ENCODE measurements around the gene PCDHGB4.
"Not testable (repeated sequence)": the region's sequence is repeated elsewhere in the genome, so short reads cannot be mapped to it uniquely, and the experiment has no call there.

Gene PCDHGB4

DNA sequence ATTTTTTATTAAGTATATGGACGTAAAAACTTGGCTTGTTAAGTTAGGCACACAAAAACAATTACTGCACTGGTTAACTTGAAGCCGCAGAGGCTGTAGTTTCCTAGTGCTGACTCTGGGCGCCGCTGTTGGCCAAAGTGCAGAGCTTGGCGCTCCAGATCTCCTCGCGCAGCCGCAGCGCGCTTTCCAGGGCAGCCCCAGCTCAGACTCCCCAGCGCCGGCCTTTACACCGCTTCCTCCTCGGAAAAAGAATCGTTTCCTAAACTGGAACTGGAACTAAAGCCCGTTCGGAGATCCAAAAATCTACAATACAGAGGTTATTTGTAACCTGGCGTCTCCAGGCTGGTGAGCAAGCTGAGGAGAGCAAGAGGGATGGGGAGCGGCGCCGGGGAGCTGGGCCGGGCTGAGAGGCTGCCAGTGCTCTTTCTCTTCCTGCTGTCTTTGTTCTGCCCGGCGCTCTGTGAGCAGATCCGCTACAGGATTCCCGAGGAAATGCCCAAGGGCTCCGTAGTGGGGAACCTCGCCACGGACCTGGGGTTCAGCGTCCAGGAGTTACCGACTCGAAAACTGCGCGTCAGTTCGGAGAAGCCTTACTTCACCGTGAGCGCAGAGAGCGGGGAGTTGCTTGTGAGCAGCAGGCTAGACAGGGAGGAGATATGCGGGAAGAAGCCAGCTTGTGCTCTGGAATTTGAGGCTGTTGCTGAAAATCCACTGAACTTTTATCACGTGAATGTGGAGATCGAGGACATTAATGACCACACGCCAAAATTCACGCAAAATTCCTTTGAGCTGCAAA is 10.5 kb downstream of the PCDHGB4 start, which contains the start of gene PCDHGB5:
Gene PCDHGB5, plus strand, starts transcription at position 192 of the 796 bp plus-strand sequence. Its CDS starts 181 bp downstream, at position 373.
- not testable (repeated sequence) for DNase-seq (ENCODE audit: low read depth in 2 of 2, low spot score in 1 of 2)

- no peak for DNase-seq (ENCODE audit: low read depth in 2 of 2, low spot score in 1 of 2)
These were observed 11.1 kb downstream of the PCDHGB4 start for GRCh38 chr5:141398608-141399007.

DNA sequence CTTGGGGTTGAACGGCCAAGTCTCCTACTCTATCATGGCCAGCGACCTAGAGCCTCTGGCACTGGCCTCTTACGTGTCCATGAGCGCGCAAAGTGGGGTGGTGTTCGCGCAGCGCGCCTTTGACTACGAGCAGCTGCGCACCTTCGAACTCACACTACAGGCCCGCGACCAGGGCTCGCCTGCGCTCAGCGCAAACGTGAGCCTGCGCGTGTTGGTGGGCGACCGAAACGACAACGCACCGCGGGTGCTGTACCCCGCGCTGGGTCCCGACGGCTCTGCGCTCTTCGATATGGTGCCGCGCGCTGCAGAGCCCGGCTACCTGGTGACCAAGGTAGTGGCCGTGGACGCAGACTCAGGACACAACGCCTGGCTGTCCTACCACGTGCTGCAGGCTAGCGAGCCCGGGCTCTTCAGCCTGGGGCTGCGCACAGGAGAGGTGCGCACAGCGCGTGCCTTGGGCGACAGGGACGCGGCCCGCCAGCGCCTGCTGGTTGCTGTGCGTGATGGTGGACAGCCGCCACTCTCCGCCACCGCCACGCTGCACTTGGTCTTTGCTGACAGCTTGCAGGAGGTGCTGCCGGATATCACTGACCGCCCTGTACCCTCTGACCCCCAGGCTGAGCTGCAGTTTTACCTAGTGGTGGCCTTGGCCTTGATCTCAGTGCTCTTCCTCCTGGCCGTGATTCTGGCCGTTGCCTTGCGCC is 12.2 kb downstream of the PCDHGB4 start:
- DNase-seq (ENCODE audit: low read depth in 2 of 2, low spot score in 1 of 2), result no peak

- no peak for DNase-seq (ENCODE audit: low read depth in 2 of 2, low spot score in 1 of 2)
These were observed 15.2 kb downstream of the PCDHGB4 start, which contains the start of gene PCDHGA9 for GRCh38 chr5:141402553-141403243. PCDHGA9 (plus strand) TSS chr5:141402778; CDS start chr5:141402953, 175 bp downstream.

- DNase-seq (ENCODE audit: low read depth in 2 of 2, low spot score in 1 of 2), result no peak
These were observed 15.9 kb downstream of the PCDHGB4 start for GRCh38 chr5:141403387-141403786.

- not testable (repeated sequence) for DNase-seq (ENCODE audit: low read depth in 2 of 2, low spot score in 1 of 2)
These were observed 20.4 kb downstream of the PCDHGB4 start, which contains the start of gene PCDHGB6 for GRCh38 chr5:141407790-141408505. PCDHGB6 (plus strand) TSS chr5:141408021; CDS start chr5:141408203, 182 bp downstream.

DNA sequence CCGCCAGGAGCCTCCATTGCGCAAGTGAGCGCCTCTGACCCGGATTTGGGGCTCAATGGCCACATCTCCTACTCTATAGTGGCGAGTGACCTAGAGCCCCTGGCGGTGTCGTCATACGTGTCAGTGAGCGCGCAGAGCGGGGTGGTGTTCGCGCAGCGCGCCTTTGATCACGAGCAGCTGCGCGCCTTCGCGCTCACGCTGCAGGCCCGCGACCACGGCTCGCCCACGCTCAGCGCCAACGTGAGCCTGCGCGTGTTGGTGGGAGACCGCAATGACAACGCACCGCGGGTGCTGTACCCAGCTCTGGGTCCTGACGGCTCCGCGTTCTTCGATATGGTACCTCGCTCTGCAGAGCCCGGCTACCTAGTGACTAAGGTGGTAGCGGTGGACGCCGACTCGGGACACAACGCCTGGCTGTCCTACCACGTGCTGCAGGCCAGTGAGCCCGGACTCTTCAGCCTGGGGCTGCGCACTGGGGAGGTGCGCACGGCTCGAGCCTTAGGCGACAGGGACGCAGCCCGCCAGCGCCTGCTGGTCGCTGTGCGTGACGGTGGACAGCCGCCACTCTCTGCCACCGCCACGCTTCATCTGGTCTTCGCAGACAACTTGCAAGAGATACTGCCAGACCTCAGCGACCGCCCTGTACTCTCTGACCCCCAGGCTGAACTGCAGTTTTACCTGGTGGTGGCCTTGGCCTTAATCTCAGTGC is 22.3 kb downstream of the PCDHGB4 start:
- DNase-seq (ENCODE audit: low read depth in 2 of 2, low spot score in 1 of 2), result no peak

DNA sequence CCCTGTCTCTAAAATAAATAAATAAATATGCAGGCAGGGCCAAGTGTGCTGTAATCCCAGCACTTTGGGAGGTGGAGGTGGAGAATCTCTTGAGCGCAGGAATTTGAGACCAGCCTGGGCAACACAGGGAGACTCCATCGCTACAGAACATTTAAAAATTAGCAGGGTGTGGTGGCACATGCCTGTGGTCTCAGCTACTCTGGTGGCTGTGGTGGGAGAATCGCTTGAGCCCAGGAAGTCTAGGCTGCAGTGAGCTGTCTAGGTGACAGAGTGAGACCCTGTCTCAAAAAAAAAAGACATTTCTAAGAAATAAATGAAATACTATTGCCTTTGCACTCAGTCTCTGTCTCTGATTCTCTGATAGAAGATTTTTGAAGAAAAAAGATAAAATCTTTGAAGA is 24.1 kb downstream of the PCDHGB4 start:
- DNase-seq (ENCODE audit: low read depth in 2 of 2, low spot score in 1 of 2), result no peak

DNA sequence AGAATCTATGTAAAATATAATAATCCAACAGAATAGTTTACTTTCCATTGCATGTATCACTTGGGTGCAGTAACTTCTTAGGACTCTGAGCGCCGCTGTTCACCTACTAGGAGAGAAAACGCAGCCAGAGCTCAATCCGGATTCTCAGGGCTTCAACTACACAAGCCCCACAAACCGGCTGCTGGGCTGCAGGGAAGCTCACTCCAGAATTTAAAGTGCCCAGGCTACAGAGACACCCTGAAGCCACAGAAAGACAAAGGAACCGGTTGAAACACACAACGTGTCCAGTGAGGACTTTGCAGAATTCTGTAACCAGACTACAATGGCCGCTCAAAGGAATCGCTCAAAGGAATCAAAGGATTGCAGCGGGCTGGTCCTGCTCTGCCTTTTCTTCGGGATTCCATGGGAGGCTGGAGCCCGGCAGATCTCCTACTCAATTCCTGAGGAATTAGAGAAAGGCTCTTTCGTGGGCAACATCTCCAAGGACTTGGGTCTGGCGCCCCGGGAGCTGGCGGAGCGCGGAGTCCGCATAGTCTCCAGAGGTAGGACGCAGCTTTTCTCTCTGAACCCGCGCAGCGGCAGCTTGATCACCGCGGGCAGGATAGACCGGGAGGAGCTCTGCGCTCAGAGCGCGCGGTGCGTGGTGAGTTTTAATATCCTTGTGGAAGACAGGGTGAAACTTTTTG is 25.5 kb downstream of the PCDHGB4 start, which contains the start of gene PCDHGA10:
Gene PCDHGA10, plus strand, starts transcription at position 134 of the 686 bp plus-strand sequence. Its CDS starts 189 bp downstream, at position 323.
- no peak for DNase-seq (ENCODE audit: low read depth in 2 of 2, low spot score in 1 of 2)

GRCh38 chr5:141413540-141414069 is 26.1 kb downstream of the PCDHGB4 start:
- no peak for DNase-seq (ENCODE audit: low read depth in 2 of 2, low spot score in 1 of 2)

GRCh38 chr5:141414548-141415274 is 27.2 kb downstream of the PCDHGB4 start:
- DNase-seq (ENCODE audit: low read depth in 2 of 2, low spot score in 1 of 2), result not testable (repeated sequence)

DNA sequence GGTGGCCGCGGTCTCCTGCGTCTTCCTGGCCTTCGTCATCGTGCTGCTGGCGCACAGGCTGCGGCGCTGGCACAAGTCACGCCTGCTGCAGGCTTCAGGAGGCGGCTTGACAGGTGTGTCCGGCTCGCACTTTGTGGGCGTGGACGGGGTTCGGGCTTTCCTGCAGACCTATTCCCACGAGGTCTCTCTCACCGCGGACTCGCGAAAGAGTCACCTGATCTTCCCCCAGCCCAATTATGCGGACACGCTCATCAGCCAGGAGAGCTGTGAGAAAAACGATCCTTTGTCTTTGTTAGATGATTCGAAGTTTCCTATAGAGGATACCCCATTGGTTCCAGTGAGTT is 27.7 kb downstream of the PCDHGB4 start:
- DNase-seq (ENCODE audit: low read depth in 2 of 2, low spot score in 1 of 2), result not testable (repeated sequence)

GRCh38 chr5:141417494-141418172 is 30.1 kb downstream of the PCDHGB4 start, which contains the start of gene PCDHGB7:
PCDHGB7 (plus strand) TSS chr5:141417677; CDS start chr5:141417860, 183 bp downstream.
- not testable (repeated sequence) for DNase-seq (ENCODE audit: low read depth in 2 of 2, low spot score in 1 of 2)

GRCh38 chr5:141419074-141419880 is 31.8 kb downstream of the PCDHGB4 start:
- no peak for DNase-seq (ENCODE audit: low read depth in 2 of 2, low spot score in 1 of 2)

GRCh38 chr5:141420855-141421488 is 33.5 kb downstream of the PCDHGB4 start, which contains the start of gene PCDHGA11:
PCDHGA11 (plus strand) TSS chr5:141421051; CDS start chr5:141421228, 177 bp downstream.
- DNase-seq (ENCODE audit: low read depth in 2 of 2, low spot score in 1 of 2), result no peak

DNA sequence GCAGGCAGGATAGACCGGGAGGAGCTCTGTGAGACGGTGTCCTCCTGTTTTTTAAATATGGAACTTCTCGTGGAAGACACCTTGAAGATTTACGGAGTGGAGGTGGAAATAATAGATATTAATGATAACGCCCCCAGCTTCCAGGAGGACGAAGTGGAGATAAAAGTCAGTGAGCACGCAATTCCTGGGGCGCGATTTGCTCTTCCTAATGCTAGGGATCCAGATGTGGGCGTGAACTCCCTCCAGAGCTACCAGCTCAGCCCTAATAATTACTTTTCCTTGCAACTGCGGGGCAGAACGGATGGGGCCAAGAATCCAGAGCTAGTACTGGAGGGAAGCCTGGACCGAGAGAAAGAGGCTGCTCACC is 34.0 kb downstream of the PCDHGB4 start:
- no peak for DNase-seq (ENCODE audit: low read depth in 2 of 2, low spot score in 1 of 2)
